Breast epithelium (tissue), 3 donors: ENCODE measurements around the gene SLC22A12.

Source experiments
- POLR2AphosphoS5 ChIP-seq, 3 donors: sonication (generic); formaldehyde crosslinking; IDR thresholded peaks; one replicate each; pipeline ENCODE4 v1.6.1; 2017; ENCODE audit warnings: antibody characterized with exemption in 3 of 3
- TF ChIP-seq, protein P1 (sequence below), 3 donors: fragments of 450-650 bp; IDR thresholded peaks; one replicate each; pipeline ENCODE4 v1.5.1; 2016 to 2017; ENCODE audit warnings: antibody characterized with exemption in 3 of 3, mild to moderate bottlenecking in 3 of 3, moderate library complexity in 3 of 3

DNA sequence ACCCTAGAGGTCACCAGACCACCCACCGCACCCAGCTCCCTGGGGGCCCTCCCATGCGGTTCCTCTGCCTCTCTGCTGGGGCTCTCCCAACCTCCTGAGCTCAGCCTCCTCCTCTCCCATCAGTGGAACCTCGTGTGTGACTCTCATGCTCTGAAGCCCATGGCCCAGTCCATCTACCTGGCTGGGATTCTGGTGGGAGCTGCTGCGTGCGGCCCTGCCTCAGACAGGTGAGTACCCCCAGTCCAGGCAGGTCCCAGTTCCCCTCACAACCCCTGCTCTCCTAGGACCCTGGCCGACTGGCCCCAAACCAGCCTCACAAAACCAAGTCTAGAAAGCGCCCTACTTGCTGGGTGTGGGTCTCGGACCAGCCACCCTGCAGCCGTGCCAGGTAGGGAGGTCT, 1.6 kb downstream of the SLC22A12 start:
- TF ChIP-seq, protein P1, sequence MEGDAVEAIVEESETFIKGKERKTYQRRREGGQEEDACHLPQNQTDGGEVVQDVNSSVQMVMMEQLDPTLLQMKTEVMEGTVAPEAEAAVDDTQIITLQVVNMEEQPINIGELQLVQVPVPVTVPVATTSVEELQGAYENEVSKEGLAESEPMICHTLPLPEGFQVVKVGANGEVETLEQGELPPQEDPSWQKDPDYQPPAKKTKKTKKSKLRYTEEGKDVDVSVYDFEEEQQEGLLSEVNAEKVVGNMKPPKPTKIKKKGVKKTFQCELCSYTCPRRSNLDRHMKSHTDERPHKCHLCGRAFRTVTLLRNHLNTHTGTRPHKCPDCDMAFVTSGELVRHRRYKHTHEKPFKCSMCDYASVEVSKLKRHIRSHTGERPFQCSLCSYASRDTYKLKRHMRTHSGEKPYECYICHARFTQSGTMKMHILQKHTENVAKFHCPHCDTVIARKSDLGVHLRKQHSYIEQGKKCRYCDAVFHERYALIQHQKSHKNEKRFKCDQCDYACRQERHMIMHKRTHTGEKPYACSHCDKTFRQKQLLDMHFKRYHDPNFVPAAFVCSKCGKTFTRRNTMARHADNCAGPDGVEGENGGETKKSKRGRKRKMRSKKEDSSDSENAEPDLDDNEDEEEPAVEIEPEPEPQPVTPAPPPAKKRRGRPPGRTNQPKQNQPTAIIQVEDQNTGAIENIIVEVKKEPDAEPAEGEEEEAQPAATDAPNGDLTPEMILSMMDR (IDR thresholded peaks at IDR 0.05): no peak
- TF ChIP-seq POLR2AphosphoS5 (IDR thresholded peaks at IDR 0.05): no peak
